Mucosa of rectum (tissue), 2 donors: ENCODE measurements around the gene MACO1.
"Not testable (repeated sequence)": the region's sequence is repeated elsewhere in the genome, so short reads cannot be mapped to it uniquely, and the experiment has no call there.

ENCODE experiments used
- H3K27ac ChIP-seq, 2 donors: one replicate each; pipeline ENCODE4 v1.7.0; 2013; ENCODE audit warnings: inconsistent platforms in 2 of 2, low read depth in 2 of 2, low read length in 2 of 2
- H3K27me3 ChIP-seq, 2 donors: one replicate each; pipeline ENCODE4 v1.7.0; 2013; ENCODE audit warnings: low read length in 2 of 2; ENCODE audit not compliant: control insufficient read depth in 2 of 2, insufficient read depth in 2 of 2
- H3K36me3 ChIP-seq, 2 donors: one replicate each; pipeline ENCODE4 v1.7.0; 2013; ENCODE audit warnings: low read length in 2 of 2; ENCODE audit not compliant: control insufficient read depth in 2 of 2, insufficient read depth in 2 of 2
- H3K4me1 ChIP-seq, 2 donors: one replicate each; pipeline ENCODE4 v1.7.0; 2013; ENCODE audit warnings: low read length in 2 of 2, mild to moderate bottlenecking in 1 of 2; ENCODE audit not compliant: control insufficient read depth in 2 of 2, insufficient read depth in 2 of 2
- H3K4me3 ChIP-seq, 2 donors: one replicate each; pipeline ENCODE4 v1.7.0; 2013; ENCODE audit warnings: low read length in 2 of 2
- H3K9ac ChIP-seq, 2 donors: one replicate each; pipeline ENCODE4 v1.7.0; 2013; ENCODE audit warnings: low read length in 2 of 2, low read depth in 1 of 2, mild to moderate bottlenecking in 1 of 2
- H3K9me3 ChIP-seq, 2 donors: one replicate each; pipeline ENCODE4 v1.7.0; 2013; ENCODE audit warnings: low read length in 2 of 2; ENCODE audit not compliant: control insufficient read depth in 2 of 2
- donor health status: healthy.
- donor health status: Normal muscosa, but diverticular disease.

MACO1 gene

DNA sequence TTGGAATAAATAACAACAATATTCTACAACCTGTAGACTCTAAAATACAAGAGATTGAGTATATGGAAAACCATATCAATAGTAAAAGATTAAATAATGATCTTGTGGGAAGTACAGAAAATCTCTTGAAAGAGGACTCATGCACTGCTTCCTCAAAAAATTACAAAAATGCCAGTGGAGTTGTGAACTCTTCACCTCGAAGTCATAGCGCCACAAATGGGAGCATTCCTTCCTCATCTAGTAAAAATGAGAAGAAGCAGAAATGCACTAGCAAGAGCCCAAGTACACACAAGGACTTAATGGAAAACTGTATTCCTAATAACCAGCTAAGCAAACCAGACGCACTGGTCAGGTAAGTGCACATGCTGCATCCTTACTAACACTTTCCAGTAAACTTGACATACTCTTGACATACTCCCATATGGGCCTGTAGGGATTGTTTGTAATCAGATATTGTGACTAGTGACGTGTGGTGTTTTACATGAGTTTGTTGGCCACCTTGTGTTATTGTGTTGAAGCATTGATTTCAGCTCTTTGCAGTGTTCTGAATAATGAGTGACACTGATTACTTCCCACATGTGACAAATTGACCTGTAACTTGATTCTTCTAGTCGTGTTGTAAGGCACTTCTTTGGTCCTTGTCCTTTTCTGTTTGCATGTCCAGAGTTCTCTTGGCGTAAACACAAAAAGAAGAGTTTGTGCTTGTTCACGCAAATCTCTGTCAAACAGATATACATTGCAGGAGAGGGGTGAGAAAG is 28.0 kb downstream of the MACO1 start:
- Histone ChIP-seq H3K36me3 (peaks cover 24 to 35% of the 10 kb centered on the region in 2 donors), H3K4me1 (no peaks in the 10 kb centered on the region), H3K27ac (no peak overlapping the region), H3K9me3 (no peaks in the 10 kb centered on the region), H3K4me3 (no peak overlapping the region), H3K27me3 (no peaks in the 10 kb centered on the region), H3K9ac (no peak overlapping the region)

DNA sequence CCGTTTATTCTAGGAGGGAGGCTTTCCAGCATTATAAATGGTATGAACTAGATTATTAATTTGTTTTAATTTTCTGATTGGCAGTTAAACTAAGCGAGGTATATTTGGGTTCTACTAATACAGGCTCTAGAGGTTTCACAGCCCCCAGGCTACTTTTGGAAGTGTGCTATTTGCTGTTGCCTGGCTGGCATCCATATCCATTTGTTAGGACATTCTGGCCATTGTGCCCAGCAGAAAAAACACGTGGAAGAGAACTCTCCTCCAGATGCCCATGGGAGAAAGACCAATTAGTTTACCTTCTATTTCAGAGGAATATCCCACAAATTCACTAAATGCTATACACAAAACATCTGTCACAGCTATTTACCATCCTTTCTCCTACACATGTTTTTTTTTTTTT is 29.3 kb downstream of the MACO1 start:
- H3K9ac ChIP-seq = no peak overlapping the region
- no peaks in the 10 kb centered on the region for H3K4me1 ChIP-seq
- H3K27ac ChIP-seq = no peak overlapping the region
- H3K27me3 ChIP-seq = no peaks in the 10 kb centered on the region
- no peak overlapping the region for H3K4me3 ChIP-seq
- peaks cover 24 to 30% of the 10 kb centered on the region in 2 donors for H3K36me3 ChIP-seq
- no peaks in the 10 kb centered on the region for H3K9me3 ChIP-seq

DNA sequence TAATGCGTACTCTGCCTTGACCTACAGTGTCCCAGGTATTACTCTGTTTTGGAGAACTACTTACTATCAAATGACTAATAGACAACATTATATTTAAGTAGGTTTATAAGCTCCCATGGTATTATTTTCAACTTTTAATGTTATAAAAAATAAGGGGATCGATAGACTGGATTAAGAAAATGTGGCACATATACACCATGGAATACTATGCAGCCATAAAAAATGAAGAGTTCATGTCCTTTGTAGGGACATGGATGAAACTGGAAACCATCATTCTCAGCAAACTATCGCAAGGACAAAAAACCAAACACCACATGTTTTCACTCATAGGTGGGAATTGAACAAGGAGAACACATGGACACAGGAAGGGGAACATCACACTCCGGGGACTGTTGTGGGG is 30.1 kb downstream of the MACO1 start:
- H3K36me3 ChIP-seq = peaks cover 24 to 27% of the 10 kb centered on the region in 2 donors
- not testable (repeated sequence) for H3K4me3 ChIP-seq, H3K27ac ChIP-seq, H3K4me1 ChIP-seq, H3K27me3 ChIP-seq, H3K9ac ChIP-seq, H3K9me3 ChIP-seq

GRCh38 chr1:25461849-25462248 is 31.2 kb downstream of the MACO1 start:
- H3K36me3 ChIP-seq = peaks cover 21% of the 10 kb centered on the region in 2 donors
- H3K9ac ChIP-seq = no peak overlapping the region
- H3K9me3 ChIP-seq = no peaks in the 10 kb centered on the region
- H3K27ac ChIP-seq = no peak overlapping the region
- H3K4me3 ChIP-seq = no peak overlapping the region
- no peaks in the 10 kb centered on the region for H3K4me1 ChIP-seq
- H3K27me3 ChIP-seq = no peaks in the 10 kb centered on the region

GRCh38 chr1:25462732-25463131 is 32.0 kb downstream of the MACO1 start:
- H3K36me3 ChIP-seq = peaks cover 16 to 21% of the 10 kb centered on the region in 2 donors
- no peak overlapping the region for H3K9ac ChIP-seq
- H3K4me3 ChIP-seq = no peak overlapping the region
- H3K4me1 ChIP-seq = no peaks in the 10 kb centered on the region
- no peak overlapping the region for H3K27ac ChIP-seq
- no peaks in the 10 kb centered on the region for H3K27me3 ChIP-seq
- H3K9me3 ChIP-seq = no peaks in the 10 kb centered on the region

DNA sequence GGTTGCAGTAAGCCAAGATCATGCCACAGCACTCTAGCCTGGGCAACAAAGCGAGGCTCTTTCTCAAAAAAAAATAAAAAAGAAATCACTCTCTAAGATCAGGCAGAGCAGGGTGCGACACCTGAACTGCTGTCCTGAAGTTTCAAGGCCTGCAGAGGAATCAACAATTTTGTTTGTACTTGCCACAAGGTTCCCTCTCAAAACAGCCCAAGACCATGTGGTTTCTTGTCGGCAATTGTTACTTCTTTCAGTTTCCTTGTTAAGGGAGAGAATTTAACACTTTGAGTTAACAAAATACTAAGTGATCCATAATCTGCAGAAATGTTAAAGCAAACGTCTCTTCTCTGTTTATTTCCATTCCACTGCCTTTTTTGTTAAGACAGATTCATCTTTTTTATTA is 36.5 kb downstream of the MACO1 start:
- H3K27ac ChIP-seq = no peak overlapping the region
- no peaks in the 10 kb centered on the region for H3K27me3 ChIP-seq
- peak overlapping the region in 1 of 2 donors; percentile 4 for H3K4me3 ChIP-seq
- peaks cover 0 to 3% of the 10 kb centered on the region in 2 donors for H3K4me1 ChIP-seq
- H3K9me3 ChIP-seq = no peaks in the 10 kb centered on the region
- peaks cover 0 to 3% of the 10 kb centered on the region in 2 donors for H3K36me3 ChIP-seq
- H3K9ac ChIP-seq = no peak overlapping the region

- H3K27ac ChIP-seq = no peak overlapping the region
Measured at GRCh38 chr1:25467616-25468015, 36.9 kb downstream of the MACO1 start.

GRCh38 chr1:25468033-25468432 is 37.3 kb downstream of the MACO1 start:
- Histone ChIP-seq H3K9me3 (no peaks in the 10 kb centered on the region), H3K4me1 (peaks cover 0 to 3% of the 10 kb centered on the region in 2 donors), H3K36me3 (no peaks in the 10 kb centered on the region), H3K9ac (peak overlapping the region in 1 of 2 donors; percentile 8), H3K4me3 (no peak overlapping the region), H3K27me3 (no peaks in the 10 kb centered on the region), H3K27ac (no peak overlapping the region)

More at GRCh38 chr1:25467616-25468015, 36.9 kb downstream of the MACO1 start:
- H3K4me1 ChIP-seq = peaks cover 0 to 3% of the 10 kb centered on the region in 2 donors
- no peak overlapping the region for H3K9ac ChIP-seq
- no peaks in the 10 kb centered on the region for H3K27me3 ChIP-seq
- no peaks in the 10 kb centered on the region for H3K9me3 ChIP-seq
- H3K36me3 ChIP-seq = no peaks in the 10 kb centered on the region
- no peak overlapping the region for H3K4me3 ChIP-seq

DNA sequence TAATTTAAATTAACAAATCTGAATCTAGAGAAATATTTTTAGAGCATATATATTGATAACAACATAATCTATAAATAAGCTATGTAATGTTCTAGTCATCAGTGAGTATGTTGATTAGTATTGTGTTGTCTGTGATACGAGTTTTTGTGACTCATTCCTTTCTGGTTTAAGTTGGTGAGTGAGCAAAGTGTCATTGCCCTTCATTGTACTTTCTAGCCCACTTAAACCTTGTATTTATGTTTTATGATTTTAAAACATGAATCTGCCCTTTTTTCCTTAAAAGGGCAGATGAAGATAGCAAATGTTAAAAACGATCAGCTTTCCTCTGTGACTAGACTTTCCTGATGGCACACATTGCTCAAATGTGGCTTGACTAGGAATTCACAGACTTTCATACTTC is 38.5 kb downstream of the MACO1 start:
- H3K4me1 ChIP-seq = peaks cover 0 to 3% of the 10 kb centered on the region in 2 donors

DNA sequence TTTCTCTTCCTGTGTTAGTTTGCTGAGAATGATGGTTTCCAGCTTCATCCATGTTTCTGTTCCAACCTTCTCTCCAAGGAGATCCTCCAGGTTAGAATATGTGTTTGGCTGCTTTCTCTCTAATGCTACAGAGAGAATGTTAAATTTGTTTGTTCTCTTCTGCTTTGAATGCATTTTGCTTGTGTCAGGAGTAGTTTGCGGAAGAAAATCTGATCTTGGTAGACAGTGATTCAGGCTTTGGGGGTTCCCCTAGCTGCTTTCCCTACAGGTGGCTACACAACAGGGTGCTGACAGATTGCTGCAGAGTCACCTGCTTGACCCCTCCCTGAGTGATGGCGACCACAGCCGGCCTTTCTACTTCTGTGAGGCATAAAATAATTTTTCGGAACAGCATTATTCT is 41.8 kb downstream of the MACO1 start:
- Histone ChIP-seq H3K36me3 (peaks cover 0 to 5% of the 10 kb centered on the region in 2 donors), H3K4me1 (peaks cover 0 to 3% of the 10 kb centered on the region in 2 donors), H3K9ac (no peak overlapping the region), H3K9me3 (no peaks in the 10 kb centered on the region), H3K4me3 (no peak overlapping the region), H3K27ac (no peak overlapping the region), H3K27me3 (no peaks in the 10 kb centered on the region)

More for the DNA sequence above, 38.5 kb downstream of the MACO1 start:
- Histone ChIP-seq H3K9me3 (no peaks in the 10 kb centered on the region), H3K36me3 (peaks cover 0 to 2% of the 10 kb centered on the region in 2 donors), H3K27ac (no peak overlapping the region), H3K27me3 (no peaks in the 10 kb centered on the region), H3K9ac (no peak overlapping the region), H3K4me3 (no peak overlapping the region)
